Smooth muscle cell of the brain vasculature (primary cell): ENCODE measurements around the gene BEX2.

ENCODE experiments used
- DNase-seq: peaks from one replicate; pipeline ENCODE4 v3.0.0-alpha.2; 2012; ENCODE audit warnings: low read depth, low spot score

The BEX2 gene

DNA sequence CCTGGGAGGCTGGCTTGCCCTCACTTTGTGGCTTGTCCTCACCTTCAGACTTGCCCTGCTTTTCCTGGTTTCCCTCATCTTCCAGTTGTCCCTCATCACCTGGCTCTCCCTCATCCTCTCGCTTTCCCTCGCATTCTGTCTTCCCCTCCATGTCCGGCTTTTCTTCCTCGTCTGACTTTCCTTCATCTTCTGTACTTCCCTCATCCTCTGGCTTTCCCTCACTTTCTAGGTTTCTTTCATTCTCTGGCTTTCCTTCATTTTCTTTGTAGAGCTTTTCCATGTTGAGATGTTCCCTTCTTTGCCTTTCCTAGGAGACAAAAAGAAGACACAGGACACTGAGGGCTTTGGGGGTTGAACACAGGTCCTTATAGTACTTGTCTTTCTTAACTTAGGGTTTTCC is 36.5 kb downstream of the BEX2 start:
- DNase-seq: no peak
